Suppressor macrophage (primary cell): ENCODE measurements around the gene PRSS33.
A peak's percentile ranks its signal among the peaks of the same experiment; 100 is the strongest.

ENCODE experiments used
- DNase-seq, 4 experiments: peaks; one replicate each; pipeline ENCODE4 v3.0.0-alpha.2; 2020 to 2022

PRSS33 gene

DNA sequence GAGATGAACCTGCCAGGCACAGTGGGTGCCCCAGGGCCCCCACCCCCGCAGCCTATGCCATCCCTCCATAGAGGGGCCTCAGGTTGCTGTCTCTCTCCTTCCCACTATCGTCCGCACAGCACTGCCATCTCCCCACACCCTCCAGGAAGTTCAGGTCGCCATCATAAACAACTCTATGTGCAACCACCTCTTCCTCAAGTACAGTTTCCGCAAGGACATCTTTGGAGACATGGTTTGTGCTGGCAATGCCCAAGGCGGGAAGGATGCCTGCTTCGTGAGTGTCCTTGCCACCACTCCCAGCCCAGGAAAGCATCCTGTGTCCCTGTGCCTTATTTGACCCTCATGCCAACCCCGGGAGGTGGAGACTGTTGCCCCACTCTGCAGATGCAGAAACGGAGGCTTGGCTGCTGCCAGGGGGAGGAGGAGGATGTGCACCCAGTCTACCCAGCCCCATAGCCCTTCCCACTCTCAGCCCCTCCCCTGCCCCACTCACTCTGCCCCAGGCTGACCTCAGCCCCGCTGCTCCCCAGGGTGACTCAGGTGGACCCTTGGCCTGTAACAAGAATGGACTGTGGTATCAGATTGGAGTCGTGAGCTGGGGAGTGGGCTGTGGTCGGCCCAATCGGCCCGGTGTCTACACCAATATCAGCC, 33.6 kb upstream of the PRSS33 start:
- no peak for DNase-seq

DNA sequence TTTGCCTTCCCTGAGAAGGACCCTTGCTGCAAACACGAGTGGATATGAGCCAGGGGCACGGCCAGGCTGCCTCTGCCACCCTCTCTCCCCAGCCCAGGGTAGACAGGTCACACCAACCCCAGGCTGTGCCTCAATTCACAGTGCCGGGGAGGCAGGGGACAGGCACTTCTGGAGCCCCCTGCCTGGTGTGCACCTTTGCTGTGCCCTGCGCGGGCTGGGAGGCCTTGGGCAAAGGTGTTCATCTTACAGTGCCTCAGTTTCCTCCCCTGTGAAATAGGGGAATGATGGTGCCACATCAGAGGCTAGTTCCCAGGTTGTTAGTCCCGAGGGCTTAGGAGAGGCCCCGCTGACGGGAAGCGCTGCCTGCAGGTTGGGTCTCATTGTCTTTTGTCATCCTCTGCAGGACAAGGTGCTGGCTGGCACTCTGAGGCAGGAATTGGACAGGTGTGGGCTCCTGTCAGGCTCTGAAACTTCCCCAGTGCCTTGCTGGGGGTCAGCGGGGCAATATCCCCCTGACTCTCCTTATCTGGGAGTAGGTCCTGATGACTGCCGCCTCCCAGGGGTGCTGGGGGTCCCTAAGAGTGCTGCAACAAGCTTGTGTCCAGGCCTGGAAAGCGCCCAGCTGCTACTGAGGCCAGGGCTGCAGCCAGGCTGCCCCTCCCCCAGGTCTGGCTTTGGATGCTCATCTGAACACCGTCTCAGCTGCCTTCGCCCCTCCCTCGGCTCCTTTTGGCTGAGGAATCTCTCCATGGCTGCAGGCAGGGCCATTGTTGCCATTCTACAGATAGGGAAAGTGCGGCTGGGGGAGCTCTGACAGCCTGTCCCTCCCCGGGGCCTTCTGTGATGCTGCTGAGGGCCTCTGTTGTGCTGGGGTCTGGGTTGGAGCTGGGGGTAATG, 32.8 kb upstream of the PRSS33 start:
- DNase-seq = no peak

DNA sequence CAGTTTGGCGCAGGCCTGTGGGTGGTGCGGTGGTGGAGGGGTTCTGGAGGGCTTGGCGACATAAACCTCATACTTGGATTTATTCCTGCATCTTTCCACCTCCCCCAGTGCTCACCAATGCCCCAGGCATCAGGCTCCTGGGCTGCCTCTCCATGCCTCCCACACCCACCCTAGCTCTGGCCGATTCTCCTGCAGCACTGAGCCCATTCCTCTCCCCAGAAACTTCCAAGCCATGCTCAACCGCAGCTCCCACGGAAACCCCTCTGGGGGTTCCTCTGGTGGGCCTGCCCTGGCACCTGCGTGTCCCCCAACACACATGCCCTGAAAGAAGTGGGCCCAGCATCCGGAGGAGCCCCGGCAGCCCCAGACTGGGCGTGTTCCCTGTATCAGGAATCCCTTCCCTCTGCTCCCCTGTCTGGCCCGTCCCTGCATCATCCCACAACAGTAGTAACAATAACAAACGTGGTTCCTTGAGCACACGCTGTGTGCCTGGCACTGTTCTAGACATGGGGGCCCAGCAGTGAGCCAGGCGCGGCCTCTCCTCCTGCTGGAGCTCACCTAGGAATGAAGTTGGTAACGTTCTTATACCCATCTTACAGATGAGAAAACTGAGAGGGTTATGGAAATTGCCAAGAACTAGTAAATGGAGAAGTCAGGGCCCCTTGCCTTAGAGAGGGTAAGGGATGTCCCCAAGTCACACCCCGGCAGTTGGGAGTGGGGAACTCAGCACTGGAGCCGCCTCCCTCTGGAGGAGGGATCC, 32.0 kb upstream of the PRSS33 start:
- DNase-seq = no peak

DNA sequence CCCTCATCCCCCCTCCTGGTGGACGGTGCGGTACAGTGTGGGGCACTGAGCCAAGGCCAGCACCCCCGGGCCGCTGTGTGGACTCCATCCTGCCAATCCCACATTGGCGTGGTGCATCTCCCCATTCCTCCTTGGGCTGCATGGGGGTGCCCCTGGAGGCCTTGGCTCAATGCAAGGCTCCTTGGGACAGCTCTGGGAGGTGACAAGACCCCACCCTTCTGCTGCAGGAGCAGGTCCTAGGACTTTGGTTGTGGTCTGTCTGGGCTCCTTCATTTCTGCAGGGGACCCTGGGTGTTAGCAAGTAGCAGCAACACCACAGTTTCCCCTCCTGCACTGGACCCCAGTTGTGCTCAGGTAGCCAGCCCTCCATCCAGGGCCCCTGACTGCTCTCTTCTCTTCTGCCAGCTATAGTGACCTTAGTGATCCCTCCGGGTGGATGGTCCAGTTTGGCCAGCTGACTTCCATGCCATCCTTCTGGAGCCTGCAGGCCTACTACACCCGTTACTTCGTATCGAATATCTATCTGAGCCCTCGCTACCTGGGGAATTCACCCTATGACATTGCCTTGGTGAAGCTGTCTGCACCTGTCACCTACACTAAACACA, 31.0 kb upstream of the PRSS33 start:
- no peak for DNase-seq

DNA sequence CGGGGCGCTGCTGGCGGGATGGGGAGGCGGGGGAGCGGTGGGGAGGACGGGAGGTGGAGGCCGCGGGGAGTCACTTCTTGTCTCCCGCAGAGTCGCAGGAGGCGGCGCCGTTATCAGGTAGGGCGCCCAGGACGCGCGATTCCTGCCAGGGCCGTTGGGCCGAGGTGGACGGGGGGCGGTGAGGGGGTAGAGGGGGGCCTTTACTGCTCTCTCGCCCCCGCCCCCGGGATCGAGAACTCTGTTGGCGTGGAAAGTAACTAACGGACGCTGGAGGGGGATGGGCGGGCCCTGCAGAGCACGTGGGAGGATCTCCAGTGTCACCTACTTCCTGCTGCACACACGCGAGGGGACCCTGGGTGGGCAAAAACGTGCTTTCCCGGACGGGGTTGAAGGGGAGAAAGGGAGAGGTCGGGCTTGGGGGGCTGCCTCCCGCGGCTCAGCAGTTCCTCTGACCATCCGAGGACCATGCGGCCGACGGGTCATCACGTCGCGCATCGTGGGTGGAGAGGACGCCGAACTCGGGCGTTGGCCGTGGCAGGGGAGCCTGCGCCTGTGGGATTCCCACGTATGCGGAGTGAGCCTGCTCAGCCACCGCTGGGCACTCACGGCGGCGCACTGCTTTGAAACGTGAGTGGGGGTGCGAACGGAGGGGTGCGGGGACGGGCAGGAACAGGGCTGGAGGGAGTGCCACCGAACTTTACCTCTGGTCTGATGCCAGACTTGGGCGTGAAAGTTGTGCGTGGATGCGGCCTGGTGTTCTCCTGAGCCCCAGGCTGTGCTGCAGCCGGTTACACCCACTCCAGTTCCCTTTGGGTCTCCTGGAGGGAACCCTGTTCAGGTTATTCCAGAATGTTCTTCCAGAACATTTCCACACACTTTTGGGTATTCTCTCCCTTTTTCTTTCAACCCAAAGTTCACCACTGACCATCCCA, 30.2 kb upstream of the PRSS33 start:
- no peak for DNase-seq

DNA sequence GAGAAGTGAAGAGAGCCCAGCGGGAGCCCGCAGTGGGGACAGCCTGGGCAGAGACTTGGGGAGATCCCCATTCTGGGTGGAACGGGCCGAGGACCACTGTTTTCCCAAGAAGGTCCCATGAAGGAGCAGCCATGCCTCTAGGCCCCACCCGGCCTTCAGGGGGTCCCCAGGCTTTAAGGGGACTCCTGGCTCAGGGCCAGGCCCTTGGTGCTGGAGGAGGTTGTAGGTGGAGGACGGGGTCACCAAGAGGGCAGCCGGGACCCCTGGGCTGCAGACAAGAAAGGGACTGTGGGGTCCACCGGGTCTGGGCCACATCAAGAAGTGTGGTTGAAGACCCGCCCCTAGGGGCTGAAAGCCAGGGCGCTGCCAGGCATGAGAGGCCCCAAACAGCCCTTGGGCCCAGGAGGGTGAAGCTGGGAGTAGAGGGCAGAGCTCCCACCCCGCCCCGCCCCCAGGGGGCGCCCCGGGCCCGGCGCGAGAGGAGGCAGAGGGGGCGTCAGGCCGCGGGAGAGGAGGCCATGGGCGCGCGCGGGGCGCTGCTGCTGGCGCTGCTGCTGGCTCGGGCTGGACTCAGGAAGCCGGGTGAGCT, 29.5 kb upstream of the PRSS33 start, which contains the start of gene PRSS21:
PRSS21 (plus strand) TSS at position 487 of the 589 bp plus-strand sequence; CDS start at position 519, 32 bp downstream.
- DNase-seq = peak in 1 of 4 experiments; percentile 23

DNA sequence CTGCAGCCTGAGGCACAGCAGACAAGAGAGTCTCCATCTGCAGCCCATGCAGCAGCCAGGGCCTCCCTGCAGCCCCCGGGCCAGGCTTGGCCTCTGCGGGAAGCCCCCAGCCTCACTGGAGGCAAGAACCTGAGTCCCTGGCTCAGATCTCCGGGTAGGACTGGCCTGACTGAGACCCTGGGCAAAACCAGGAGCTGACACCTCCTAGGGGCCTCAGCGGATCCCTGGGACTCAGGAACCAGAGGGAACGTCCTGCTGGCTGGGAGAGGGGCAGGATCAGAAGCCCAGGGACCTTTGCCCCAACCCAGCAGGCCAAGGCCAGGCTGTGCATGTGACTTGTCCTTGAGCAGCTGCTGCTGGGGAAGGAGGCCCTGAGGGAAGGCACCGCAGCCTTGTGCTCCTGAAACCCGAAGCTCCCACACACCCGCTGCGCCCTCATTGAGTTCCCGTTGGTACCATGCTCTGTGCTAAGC, 28.0 kb upstream of the PRSS33 start:
- peak in 1 of 4 experiments; percentile 31 for DNase-seq

DNA sequence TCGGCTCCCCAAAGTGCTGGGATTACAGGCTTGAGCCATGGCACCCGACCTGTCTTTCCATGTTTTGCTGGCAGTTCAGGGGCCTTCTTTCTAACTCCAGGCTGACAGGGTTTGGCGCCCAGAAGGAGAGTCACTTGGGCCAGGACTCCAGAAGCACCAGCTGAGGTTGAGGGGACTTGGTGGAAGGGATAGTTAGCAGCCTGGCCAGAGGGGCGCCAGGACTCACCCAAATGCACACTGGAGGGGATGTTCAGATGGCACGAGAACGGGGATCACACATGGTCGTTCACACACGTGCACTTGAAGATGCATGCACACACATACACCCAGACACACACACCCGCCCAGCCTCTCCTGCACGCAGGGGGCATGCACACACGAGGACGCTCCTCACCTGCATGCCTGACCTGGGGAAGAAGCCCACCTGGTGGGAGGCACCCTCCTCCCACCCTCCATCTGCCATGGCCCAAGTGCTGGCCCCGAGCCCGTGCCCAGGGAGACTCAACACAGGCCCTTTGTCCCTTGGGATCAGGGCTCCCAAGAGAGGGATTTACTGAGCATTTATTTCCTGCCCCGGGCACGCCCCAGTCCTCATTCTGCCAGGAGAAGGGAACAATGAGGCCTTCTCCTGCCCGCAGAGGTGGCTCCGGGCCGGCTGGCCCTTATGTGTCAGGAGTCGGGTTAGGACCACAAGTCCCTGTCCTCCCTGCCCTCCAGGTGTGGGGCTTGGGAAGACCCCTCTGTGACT, 27.4 kb upstream of the PRSS33 start:
- DNase-seq = no peak

DNA sequence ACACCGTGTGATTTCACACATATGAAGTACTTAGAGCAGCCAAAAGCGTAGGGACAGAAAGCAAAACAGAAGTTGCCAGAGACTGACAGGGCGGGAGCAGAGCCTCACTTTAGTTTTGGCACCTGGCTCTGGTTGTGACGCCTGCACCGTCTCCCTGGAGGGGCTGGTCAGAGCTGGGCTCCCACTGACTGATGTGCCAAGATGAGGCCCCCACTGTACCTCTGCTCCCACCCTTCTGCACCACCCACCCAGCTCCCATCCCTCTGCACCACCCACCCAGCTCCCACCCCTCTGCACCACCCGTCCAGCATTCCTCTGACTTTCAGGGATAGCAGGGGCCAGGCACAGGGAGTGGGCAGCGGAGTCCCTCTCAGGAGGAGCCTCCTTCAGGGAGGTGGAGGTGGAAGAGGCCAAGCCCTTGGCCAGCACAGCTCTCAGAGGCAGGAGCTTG, 26.4 kb upstream of the PRSS33 start:
- peak in 2 of 4 experiments; percentile 22 to 28 for DNase-seq

DNA sequence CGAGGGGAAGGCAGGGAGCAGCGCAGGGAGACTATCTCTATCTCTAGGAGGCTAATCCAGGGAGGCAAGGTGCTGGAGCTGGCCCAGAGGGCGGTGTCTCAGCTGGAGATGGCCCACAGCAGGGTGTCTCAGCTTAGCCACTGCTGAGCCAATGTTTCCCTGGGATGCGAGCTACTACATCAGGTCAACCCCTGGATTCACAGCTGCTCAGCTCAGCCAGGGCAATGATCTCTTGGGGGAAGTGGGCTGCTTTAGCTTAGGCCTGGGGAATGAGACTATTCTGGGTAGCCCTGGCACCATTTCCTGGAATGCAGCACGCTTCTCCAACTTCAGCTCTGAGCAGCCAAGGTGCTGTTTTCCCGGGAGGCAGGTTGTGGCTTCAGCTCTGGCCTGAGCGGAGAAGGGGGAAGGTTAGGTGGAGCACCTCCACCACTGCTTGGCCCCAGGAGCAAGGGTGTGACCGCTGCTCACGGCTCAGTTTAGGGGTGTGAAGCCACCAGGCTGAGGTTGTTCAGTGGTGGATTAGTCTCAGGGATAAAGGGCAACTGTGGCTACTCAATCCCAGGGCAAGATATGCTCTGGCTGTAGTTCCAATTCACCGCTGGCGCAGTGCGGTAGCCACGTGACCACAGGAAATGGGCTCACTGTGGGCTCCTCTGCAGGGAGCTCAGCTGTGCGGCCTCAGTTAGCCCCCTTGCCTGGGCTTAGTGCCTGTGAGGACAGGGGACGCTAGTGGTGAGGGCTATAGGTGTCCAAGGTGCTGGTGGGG, 24.5 kb upstream of the PRSS33 start:
- DNase-seq = no peak

DNA sequence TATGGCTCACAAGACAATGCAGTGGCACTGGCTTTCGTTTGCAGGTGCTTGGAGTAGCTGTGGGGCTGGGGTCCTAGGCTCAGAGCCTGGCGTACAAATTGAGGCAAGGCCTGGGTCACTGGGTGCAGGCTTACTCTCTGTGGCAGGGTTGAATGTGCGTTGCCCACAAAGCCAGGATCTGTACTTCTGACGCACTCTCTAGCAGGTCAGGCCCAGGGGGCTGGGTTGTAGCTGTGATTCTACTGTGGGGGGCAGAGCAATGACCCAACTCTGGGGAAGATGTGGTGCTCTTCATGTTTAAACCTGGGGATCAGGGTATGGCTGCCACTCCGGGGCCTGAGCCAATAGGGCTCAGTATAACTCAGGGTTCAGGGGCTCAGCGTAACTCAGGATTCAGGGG, 23.3 kb upstream of the PRSS33 start:
- DNase-seq = no peak

DNA sequence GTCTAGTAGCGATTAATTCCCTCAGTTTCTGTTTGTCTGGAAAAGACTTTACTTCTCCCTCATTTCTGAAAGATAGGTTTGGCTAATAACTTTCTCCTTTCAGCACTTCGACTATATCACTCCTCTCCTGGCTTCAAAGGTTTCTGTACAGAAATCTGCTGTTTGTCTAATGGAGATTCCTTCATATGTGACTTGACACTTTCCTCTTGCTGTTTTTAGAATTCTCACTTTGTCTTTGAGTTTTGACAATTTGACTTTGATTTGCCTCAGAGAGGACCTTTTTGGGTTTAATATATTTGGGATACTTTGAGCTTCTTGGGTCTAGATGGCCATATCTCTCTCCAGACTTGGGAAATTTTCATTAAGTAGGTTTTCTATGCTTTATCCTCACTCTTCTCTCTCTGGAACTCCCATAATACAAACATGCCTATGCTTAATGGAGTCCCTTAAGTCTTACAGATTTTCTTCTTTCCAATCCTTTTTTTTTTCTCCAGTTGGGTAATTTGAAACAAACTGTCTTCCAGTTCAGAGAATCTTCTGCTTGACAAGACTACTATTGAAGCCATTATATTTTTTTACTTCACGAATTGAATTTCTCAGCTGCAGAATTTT, 21.9 kb upstream of the PRSS33 start:
- no peak for DNase-seq

DNA sequence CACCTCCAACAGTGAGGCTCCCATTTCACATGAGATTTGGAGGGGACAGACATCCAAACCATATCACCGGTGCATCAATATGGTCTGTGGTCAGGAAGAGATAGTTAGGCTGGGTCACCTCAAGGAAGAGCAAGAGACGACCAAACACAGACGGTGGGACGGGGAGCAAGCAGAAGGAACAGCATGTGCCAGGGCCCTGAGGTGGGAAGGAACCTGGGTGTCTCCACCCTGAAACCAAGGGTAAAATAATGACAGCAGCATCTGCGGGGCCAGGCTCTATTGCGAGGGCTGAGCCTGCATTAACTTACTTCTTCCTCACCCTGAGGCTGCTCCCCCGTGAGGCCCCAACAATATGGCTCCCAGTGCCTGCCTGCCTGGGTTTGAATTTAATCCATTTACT, 20.8 kb upstream of the PRSS33 start:
- no peak for DNase-seq

DNA sequence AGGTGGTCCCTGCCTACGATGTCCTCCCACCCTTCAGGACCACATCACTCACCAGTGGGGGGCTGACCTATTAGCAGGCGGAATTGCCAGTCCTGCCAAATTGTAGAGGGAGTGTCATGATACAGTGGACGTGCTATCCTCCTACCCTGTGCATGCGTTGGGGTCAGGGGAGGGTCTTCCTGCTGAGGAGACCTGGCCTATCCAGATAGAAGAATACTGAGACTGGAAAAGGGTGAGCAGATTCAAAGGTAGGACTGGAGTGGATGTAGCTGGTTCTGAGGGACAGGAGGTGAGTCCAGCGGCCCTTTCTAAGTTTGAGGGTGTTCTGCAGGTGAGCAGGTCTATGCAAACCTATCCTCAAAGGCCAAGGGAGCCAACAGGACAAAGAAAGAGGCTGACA, 18.9 kb upstream of the PRSS33 start:
- no peak for DNase-seq

DNA sequence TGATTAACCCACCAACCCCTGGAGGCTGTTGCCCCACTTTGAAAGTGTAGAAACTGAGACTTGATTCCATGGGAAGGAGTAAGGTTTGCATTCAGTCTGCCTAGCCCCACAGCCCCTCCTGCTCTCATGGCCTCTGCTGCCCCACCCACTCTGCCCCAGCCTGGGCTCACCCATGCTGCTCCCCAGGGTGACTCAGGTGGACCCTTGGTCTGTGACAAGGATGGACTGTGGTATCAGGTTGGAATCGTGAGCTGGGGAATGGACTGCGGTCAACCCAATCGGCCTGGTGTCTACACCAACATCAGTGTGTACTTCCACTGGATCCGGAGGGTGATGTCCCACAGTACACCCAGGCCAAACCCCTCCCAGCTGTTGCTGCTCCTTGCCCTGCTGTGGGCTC, 17.4 kb upstream of the PRSS33 start:
- DNase-seq = no peak

DNA sequence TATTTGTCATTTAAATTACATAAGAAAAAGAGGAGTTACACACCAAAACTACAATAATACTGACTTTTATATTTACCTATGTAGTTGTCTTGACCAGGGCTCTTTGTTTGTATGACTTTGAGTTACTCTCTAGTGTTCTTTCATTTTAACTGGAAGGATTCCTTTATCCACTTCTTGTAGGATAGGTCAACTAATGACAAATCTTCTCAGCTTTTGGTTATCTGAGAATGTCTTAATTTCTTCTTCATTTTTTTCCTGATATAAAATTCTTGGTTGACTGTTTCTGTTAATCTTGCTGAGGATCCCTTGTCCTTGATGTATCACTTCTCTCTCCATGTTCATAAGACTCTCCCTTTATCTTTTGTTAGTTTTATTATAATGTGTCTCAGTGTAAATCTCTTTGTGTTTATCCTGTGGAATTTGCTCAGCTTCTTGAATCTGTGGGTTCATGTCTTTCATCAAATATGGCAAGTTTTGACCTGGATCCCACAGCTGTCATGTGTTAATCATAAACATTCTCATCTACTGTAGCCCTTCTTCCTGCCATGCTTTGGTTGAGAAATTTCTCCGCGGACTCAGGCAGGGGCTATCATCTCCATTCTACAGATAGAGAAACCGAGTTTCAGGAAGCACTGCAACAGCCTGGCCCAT, 16.3 kb upstream of the PRSS33 start:
- no peak for DNase-seq

DNA sequence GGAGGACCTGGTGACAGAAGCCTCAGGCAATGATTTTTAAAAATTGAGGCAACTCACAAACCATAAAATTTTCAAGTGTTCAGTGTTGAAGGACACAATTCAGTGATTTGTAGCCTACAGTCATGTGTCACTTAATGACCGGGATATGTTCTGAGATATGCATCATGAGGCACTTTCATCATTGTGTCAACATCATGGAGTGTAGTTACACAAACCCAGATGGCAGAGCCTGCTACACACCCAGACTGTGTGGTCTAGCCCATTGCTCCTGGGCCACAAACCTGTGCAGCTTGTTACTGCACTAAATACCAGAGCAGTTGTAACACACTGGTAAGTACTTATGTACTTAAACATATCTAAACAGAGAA, 12.5 kb upstream of the PRSS33 start:
- peak; percentile 66 to 84 (median 74) for DNase-seq

DNA sequence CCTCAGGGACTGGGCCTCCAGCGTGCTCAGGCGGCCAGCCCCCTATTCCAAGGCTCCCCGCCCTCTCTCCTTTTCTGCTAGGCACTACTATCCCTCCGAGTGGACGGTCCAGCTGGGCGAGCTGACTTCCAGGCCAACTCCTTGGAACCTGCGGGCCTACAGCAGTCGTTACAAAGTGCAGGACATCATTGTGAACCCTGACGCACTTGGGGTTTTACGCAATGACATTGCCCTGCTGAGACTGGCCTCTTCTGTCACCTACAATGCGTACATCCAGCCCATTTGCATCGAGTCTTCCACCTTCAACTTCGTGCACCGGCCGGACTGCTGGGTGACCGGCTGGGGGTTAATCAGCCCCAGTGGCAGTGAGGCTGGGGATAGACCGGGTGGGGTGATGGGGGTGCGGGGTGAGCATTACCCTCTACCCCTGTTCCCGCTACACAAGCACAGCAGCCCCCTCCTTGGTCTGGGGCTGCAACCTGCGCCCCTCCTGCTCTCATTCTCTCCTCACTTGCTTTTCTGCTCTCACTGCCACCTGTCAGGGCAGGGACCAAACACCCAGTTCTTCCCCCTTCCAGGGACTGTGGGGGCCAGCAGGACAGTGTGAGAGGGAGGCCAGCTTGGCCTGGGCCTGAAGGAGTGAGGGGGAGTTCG, 12.0 kb upstream of the PRSS33 start:
- peak in 1 of 4 experiments; percentile 59 for DNase-seq
